Hematopoietic multipotent progenitor cell treated with erythropoietin and hydrocortisone succinate and interleukin-3 and kit ligand, for 8 days (in vitro differentiated cells): ENCODE results near the gene RNF213.
A peak's percentile ranks its signal among the peaks of the same experiment; 100 is the strongest.

Source experiments
- DNase-seq: peaks from one replicate; pipeline ENCODE4 v3.0.0-alpha.2; 2015

RNF213 gene

GRCh38 chr17:80260791-80261158 lies at the start of gene RNF213:
TSS of gene RNF213 (plus strand) at chr17:80260852. CDS start at chr17:80263682, 2,830 bp downstream.
- peak; percentile 29 for DNase-seq

- no peak for DNase-seq
Observed at GRCh38 chr17:80212109-80212508, 48.5 kb upstream of the RNF213 start.

GRCh38 chr17:80212511-80212910 lies 48.1 kb upstream of the RNF213 start:
- no peak for DNase-seq

GRCh38 chr17:80212962-80213642 lies 47.5 kb upstream of the RNF213 start:
- DNase-seq = no peak

GRCh38 chr17:80213643-80213975 lies 47.0 kb upstream of the RNF213 start:
- DNase-seq = no peak

GRCh38 chr17:80214012-80214877 lies 46.4 kb upstream of the RNF213 start:
- no peak for DNase-seq

- DNase-seq = no peak
Observed at GRCh38 chr17:80214878-80215210, 45.8 kb upstream of the RNF213 start.

GRCh38 chr17:80216473-80217456 lies 43.9 kb upstream of the RNF213 start:
- DNase-seq = no peak

- DNase-seq = no peak
Observed at GRCh38 chr17:80217703-80218362, 42.8 kb upstream of the RNF213 start.

GRCh38 chr17:80218391-80218790 lies 42.3 kb upstream of the RNF213 start:
- DNase-seq = no peak

GRCh38 chr17:80219013-80219762 lies 41.5 kb upstream of the RNF213 start:
- DNase-seq = peak; percentile 95

- DNase-seq = no peak
Observed at GRCh38 chr17:80219763-80220053, 40.9 kb upstream of the RNF213 start.

GRCh38 chr17:80220054-80220735 lies 40.5 kb upstream of the RNF213 start, which contains the start of the genes SGSH and SLC26A11:
TSS of gene SGSH (minus strand) at chr17:80220333. CDS start at chr17:80220313, 20 bp downstream.
TSS of gene SLC26A11 (plus strand) at chr17:80220427. CDS start at chr17:80221561, 1,134 bp downstream.
- DNase-seq = no peak

- no peak for DNase-seq
Observed at GRCh38 chr17:80220736-80221215, 39.9 kb upstream of the RNF213 start.

GRCh38 chr17:80221351-80222105 lies 39.1 kb upstream of the RNF213 start:
- no peak for DNase-seq

GRCh38 chr17:80222376-80223141 lies 38.1 kb upstream of the RNF213 start:
- DNase-seq = no peak

GRCh38 chr17:80223142-80223815 lies 37.4 kb upstream of the RNF213 start:
- no peak for DNase-seq

- DNase-seq = no peak
Observed at GRCh38 chr17:80223838-80224497, 36.7 kb upstream of the RNF213 start.
